Measurements from ENCODE around the gene ADAM15. TPM values are rescaled to one million over a fixed set of nuclear protein-coding genes. Genes with fewer than 3 reads are reported as not detected.

Gene ADAM15
- polyA plus RNA-seq, 12 donors, result 47.2 to 143 (median 56.3) TPM; not detected in 1

Other genes with a start within 250 kb of the ADAM15 start
- gene KCNN3, start 181.0 kb upstream of the ADAM15 start, polyA plus RNA-seq (ENCODE audit: insufficient read length in 12 of 12), result 10 to 100 TPM in 5 of 12 donors, 1 to 10 TPM in 6, not detected in 1; 5.8 to 12.8 (median 9.5) TPM
- 10 to 100 TPM in 11 of 12 donors, not detected in 1; 20.1 to 28.8 (median 26.1) TPM for gene PMVK, start 114.6 kb upstream of the ADAM15 start, polyA plus RNA-seq (ENCODE audit: insufficient read length in 12 of 12)
- gene PBXIP1, start 95.2 kb upstream of the ADAM15 start, polyA plus RNA-seq (ENCODE audit: insufficient read length in 12 of 12), result 100 to 1,000 TPM in 8 of 12 donors, 10 to 100 TPM in 3, not detected in 1; 74.1 to 186 (median 153) TPM
- gene PYGO2, start 89.5 kb upstream of the ADAM15 start, polyA plus RNA-seq (ENCODE audit: insufficient read length in 12 of 12), result 10 to 100 TPM in 11 of 12 donors, not detected in 1; 21.7 to 39.5 (median 28.7) TPM
- 100 to 1,000 TPM in 1 of 12 donors, 10 to 100 TPM in 10, not detected in 1; 66.6 to 136 (median 92.4) TPM for gene SHC1, start 80.6 kb upstream of the ADAM15 start, polyA plus RNA-seq (ENCODE audit: insufficient read length in 12 of 12)
- gene CKS1B, start 76.6 kb upstream of the ADAM15 start, polyA plus RNA-seq (ENCODE audit: insufficient read length in 12 of 12), result 10 to 100 TPM in 11 of 12 donors, not detected in 1; 44.1 to 77.4 (median 65.4) TPM
- 10 to 100 TPM in 11 of 12 donors, not detected in 1; 13.1 to 23.6 (median 19.7) TPM for gene FLAD1, start 68.0 kb upstream of the ADAM15 start, polyA plus RNA-seq (ENCODE audit: insufficient read length in 12 of 12)
- gene LENEP, start 57.7 kb upstream of the ADAM15 start, polyA plus RNA-seq (ENCODE audit: insufficient read length in 12 of 12), result under 1 TPM in 1 of 12 donors, not detected in 11; 0.49 TPM
- 10 to 100 TPM in 4 of 12 donors, 1 to 10 TPM in 7, not detected in 1; 3.9 to 32.4 (median 8.5) TPM for gene ZBTB7B, start 48.5 kb upstream of the ADAM15 start, polyA plus RNA-seq (ENCODE audit: insufficient read length in 12 of 12)
- gene DCST2, start 17.5 kb upstream of the ADAM15 start, polyA plus RNA-seq (ENCODE audit: insufficient read length in 12 of 12), result 1 to 10 TPM in 3 of 12 donors, under 1 TPM in 7, not detected in 2; 0.34 to 1.6 (median 0.57) TPM
- under 1 TPM in 8 of 12 donors, not detected in 4; 0.16 to 0.29 (median 0.24) TPM for gene DCST1, start 17.5 kb upstream of the ADAM15 start, polyA plus RNA-seq (ENCODE audit: insufficient read length in 12 of 12)
- gene EFNA4, start 12.4 kb downstream of the ADAM15 start, polyA plus RNA-seq (ENCODE audit: insufficient read length in 12 of 12), result 10 to 100 TPM in 3 of 12 donors, 1 to 10 TPM in 8, not detected in 1; 4.7 to 12.1 (median 6.5) TPM
- gene EFNA3, start 27.5 kb downstream of the ADAM15 start, polyA plus RNA-seq (ENCODE audit: insufficient read length in 12 of 12), result 10 to 100 TPM in 1 of 12 donors, 1 to 10 TPM in 9, not detected in 2; 1.3 to 11.7 (median 2.1) TPM
- gene EFNA1, start 76.6 kb downstream of the ADAM15 start, polyA plus RNA-seq (ENCODE audit: insufficient read length in 12 of 12), result 10 to 100 TPM in 11 of 12 donors, not detected in 1; 19.3 to 35.9 (median 23.3) TPM
- gene SLC50A1, start 84.5 kb downstream of the ADAM15 start, polyA plus RNA-seq (ENCODE audit: insufficient read length in 12 of 12), result 10 to 100 TPM in 11 of 12 donors, not detected in 1; 18.5 to 27.5 (median 23.4) TPM
- gene DPM3, start 89.2 kb downstream of the ADAM15 start, polyA plus RNA-seq (ENCODE audit: insufficient read length in 12 of 12), result 10 to 100 TPM in 10 of 12 donors, not detected in 2; 13.2 to 24.3 (median 17.5) TPM
- 100 to 1,000 TPM in 5 of 12 donors, 10 to 100 TPM in 6, not detected in 1; 59.2 to 147 (median 99.7) TPM for gene KRTCAP2, start 122.0 kb downstream of the ADAM15 start, polyA plus RNA-seq (ENCODE audit: insufficient read length in 12 of 12)
- gene TRIM46, start 122.5 kb downstream of the ADAM15 start, polyA plus RNA-seq (ENCODE audit: insufficient read length in 12 of 12), result 1 to 10 TPM in 2 of 12 donors, under 1 TPM in 9, not detected in 1; 0.35 to 5.8 (median 0.56) TPM
- gene THBS3, start 156.6 kb downstream of the ADAM15 start, polyA plus RNA-seq (ENCODE audit: insufficient read length in 12 of 12), result 10 to 100 TPM in 11 of 12 donors, not detected in 1; 44.8 to 81.2 (median 63.4) TPM
- gene MTX1, start 157.4 kb downstream of the ADAM15 start, polyA plus RNA-seq (ENCODE audit: insufficient read length in 12 of 12), result 10 to 100 TPM in 11 of 12 donors, not detected in 1; 12.7 to 23.0 (median 19.0) TPM
- gene ENTREP3, start 204.2 kb downstream of the ADAM15 start, polyA plus RNA-seq (ENCODE audit: insufficient read length in 12 of 12), result 10 to 100 TPM in 11 of 12 donors, not detected in 1; 10.8 to 33.3 (median 13.5) TPM
- gene SCAMP3, start 211.0 kb downstream of the ADAM15 start, polyA plus RNA-seq (ENCODE audit: insufficient read length in 12 of 12), result 10 to 100 TPM in 11 of 12 donors, not detected in 1; 37.6 to 64.7 (median 42.4) TPM
- 10 to 100 TPM in 11 of 12 donors, not detected in 1; 32.8 to 79.5 (median 38.6) TPM for gene CLK2, start 222.2 kb downstream of the ADAM15 start, polyA plus RNA-seq (ENCODE audit: insufficient read length in 12 of 12)
- 1 to 10 TPM in 11 of 12 donors, not detected in 1; 3.7 to 8.6 (median 4.6) TPM for gene HCN3, start 226.1 kb downstream of the ADAM15 start, polyA plus RNA-seq (ENCODE audit: insufficient read length in 12 of 12)